ENCODE measurements around the gene COG2.
"Not testable (repeated sequence)": the region's sequence is repeated elsewhere in the genome, so short reads cannot be mapped to it uniquely, and the experiment has no call there.

Gene COG2

GRCh38 chr1:230679192-230679591 is 36.9 kb downstream of the COG2 start:
- DNase-seq (ENCODE audit: low read depth, low spot score) = no peak

GRCh38 chr1:230679825-230680224 is 37.5 kb downstream of the COG2 start:
- no peak for DNase-seq (ENCODE audit: low read depth, low spot score)

- no peak for DNase-seq (ENCODE audit: low read depth, low spot score)
Measured at GRCh38 chr1:230680300-230681025, 38.2 kb downstream of the COG2 start.

GRCh38 chr1:230681599-230681998 is 39.3 kb downstream of the COG2 start:
- peak; percentile 52 for DNase-seq (ENCODE audit: low read depth, low spot score)

GRCh38 chr1:230682274-230682673 is 40.0 kb downstream of the COG2 start:
- no peak for DNase-seq (ENCODE audit: low read depth, low spot score)

GRCh38 chr1:230682882-230683610 is 40.8 kb downstream of the COG2 start:
- DNase-seq (ENCODE audit: low read depth, low spot score) = no peak

GRCh38 chr1:230684146-230684545 is 41.9 kb downstream of the COG2 start:
- no peak for DNase-seq (ENCODE audit: low read depth, low spot score)

- no peak for DNase-seq (ENCODE audit: low read depth, low spot score)
Measured at GRCh38 chr1:230684998-230685397, 42.7 kb downstream of the COG2 start.

- DNase-seq (ENCODE audit: low read depth, low spot score) = no peak
Measured at GRCh38 chr1:230686747-230687146, 44.5 kb downstream of the COG2 start.

- no peak for DNase-seq (ENCODE audit: low read depth, low spot score)
Measured at GRCh38 chr1:230690101-230690500, 47.8 kb downstream of the COG2 start.

- DNase-seq (ENCODE audit: low read depth, low spot score) = no peak
Measured at GRCh38 chr1:230691615-230692014, 49.3 kb downstream of the COG2 start.

- DNase-seq (ENCODE audit: low read depth, low spot score) = no peak
Measured at GRCh38 chr1:230693221-230693620, 50.9 kb downstream of the COG2 start.

GRCh38 chr1:230693777-230694176 is 51.5 kb downstream of the COG2 start:
- no peak for DNase-seq (ENCODE audit: low read depth, low spot score)

- DNase-seq (ENCODE audit: low read depth, low spot score) = no peak
Measured at GRCh38 chr1:230694464-230694863, 52.2 kb downstream of the COG2 start.

- no peak for DNase-seq (ENCODE audit: low read depth, low spot score)
Measured at GRCh38 chr1:230694991-230695390, 52.7 kb downstream of the COG2 start.

- no peak for DNase-seq (ENCODE audit: low read depth, low spot score)
Measured at GRCh38 chr1:230696218-230696617, 53.9 kb downstream of the COG2 start.

- DNase-seq (ENCODE audit: low read depth, low spot score) = no peak
Measured at GRCh38 chr1:230696722-230697437, 54.6 kb downstream of the COG2 start.

- DNase-seq (ENCODE audit: low read depth, low spot score) = no peak
Measured at GRCh38 chr1:230698130-230698529, 55.8 kb downstream of the COG2 start.

- DNase-seq (ENCODE audit: low read depth, low spot score) = not testable (repeated sequence)
Measured at GRCh38 chr1:230698964-230699363, 56.7 kb downstream of the COG2 start.

GRCh38 chr1:230699716-230700115 is 57.4 kb downstream of the COG2 start:
- no peak for DNase-seq (ENCODE audit: low read depth, low spot score)

GRCh38 chr1:230700132-230700531 is 57.9 kb downstream of the COG2 start:
- DNase-seq (ENCODE audit: low read depth, low spot score) = no peak

GRCh38 chr1:230701434-230701833 is 59.2 kb downstream of the COG2 start:
- DNase-seq (ENCODE audit: low read depth, low spot score) = no peak

All from brain pericyte (primary cell).